ENCODE data around the gene NDUFA3.

NDUFA3 gene

DNA sequence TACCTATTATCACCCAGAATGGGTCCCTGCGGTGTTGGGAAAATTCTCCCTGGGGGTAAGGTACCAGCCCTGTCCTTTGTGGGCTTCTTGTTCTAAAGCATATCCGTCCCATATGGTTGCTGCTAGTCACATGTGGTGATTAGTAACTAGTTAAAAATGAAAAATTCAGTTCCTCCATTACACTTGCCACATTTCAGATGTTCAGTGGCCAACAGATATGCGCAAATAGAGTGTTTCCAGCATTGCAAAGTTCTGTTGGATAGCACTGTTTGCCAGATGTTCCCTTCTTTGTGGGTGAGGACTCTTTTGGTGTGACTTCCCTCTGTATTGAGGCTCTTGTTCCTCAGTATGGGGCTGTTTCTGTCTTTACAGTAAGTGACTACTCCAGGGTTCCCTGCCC lies 38.7 kb downstream of the NDUFA3 start:
- DNase-seq, result no peak

DNA sequence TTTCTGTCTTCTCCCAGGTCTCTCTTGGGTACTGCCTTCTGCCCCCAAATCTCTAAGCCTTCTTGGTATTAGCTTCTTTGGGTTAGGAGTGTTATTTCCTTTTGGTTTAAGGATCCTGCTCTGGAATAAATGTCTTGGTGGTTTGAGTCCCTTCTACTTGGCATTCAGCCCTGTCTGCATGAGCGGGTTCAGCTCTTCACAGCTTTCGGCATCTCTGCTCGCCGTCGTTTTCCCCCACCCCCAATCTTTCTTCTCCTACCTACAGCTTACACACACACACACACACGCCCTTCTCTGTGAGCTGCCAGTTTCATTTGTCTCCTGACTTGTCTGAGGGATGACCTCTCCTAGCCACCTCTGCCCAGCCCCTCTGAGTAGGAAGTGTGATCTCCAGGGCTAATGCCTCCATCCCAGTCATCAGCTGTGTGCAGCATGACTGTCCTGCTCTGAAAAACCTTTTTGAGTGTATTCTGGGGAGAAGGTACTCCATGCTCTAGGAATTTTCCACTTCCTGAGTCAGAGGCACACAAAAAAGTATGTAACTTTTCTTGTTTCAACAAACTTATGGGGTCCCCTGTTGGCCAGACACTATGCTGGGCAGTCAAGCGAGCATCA lies 39.6 kb downstream of the NDUFA3 start:
- no peak for DNase-seq

DNA sequence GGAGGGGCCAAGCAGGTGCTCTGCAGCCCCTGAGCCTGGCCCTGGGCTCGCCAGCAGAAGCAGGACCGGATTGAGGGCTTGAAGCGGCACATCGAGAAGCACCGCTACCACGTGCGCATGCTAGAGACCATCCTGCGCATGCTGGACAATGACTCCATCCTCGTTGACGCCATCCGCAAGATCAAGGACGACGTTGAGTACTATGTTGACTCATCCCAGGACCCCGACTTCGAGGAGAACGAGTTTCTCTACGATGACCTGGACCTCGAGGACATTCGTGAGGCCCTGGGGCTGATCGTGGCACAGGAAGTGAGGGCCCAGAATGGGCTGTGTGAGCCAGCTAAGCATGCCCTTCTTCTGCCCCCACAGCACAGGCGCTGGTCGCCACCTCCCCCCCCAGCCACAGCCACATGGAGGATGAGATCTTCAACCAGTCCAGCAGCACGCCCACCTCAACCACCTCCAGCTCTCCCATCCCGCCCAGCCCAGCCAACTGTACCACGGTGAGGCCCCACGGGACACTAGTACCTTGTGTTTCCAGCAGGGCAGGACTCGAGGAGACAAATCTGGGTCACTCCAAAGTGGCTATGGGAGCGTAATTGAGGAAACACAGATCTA lies 43.0 kb downstream of the NDUFA3 start:
- no peak for DNase-seq

DNA sequence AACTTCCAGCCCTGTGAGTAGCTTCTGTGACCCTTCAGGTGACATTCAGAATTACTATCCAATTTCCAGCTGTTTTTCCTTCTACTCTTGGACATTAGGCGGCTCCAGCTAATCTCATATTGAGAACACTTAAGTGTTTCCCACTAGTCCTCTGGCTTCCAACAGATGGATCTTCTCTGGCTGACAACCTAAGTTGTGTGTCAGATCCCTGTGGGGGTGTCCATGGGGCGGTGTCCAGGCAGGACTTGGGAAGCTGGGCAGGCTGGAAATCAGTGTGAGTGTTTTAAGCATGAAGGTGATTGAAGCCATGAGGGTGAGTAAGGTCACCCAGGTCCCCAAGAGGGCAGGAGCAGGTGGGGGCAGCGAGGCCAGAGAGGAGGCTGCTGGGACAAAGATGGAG lies 45.0 kb downstream of the NDUFA3 start:
- DNase-seq, result no peak

DNA sequence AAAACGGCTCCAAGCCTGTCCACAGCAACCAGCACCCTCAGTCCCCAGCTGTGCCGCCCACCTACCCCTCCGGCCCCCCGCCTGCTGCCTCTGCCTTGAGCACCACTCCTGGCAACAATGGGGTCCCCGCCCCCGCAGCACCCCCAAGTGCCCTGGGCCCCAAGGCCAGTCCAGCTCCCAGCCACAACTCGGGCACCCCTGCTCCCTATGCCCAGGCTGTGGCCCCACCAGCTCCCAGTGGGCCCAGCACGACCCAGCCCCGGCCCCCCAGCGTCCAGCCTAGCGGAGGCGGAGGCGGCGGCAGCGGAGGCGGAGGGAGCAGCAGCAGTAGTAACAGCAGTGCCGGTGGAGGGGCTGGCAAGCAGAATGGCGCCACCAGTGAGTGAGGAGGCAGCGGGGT lies 45.5 kb downstream of the NDUFA3 start:
- DNase-seq, result no peak

DNA sequence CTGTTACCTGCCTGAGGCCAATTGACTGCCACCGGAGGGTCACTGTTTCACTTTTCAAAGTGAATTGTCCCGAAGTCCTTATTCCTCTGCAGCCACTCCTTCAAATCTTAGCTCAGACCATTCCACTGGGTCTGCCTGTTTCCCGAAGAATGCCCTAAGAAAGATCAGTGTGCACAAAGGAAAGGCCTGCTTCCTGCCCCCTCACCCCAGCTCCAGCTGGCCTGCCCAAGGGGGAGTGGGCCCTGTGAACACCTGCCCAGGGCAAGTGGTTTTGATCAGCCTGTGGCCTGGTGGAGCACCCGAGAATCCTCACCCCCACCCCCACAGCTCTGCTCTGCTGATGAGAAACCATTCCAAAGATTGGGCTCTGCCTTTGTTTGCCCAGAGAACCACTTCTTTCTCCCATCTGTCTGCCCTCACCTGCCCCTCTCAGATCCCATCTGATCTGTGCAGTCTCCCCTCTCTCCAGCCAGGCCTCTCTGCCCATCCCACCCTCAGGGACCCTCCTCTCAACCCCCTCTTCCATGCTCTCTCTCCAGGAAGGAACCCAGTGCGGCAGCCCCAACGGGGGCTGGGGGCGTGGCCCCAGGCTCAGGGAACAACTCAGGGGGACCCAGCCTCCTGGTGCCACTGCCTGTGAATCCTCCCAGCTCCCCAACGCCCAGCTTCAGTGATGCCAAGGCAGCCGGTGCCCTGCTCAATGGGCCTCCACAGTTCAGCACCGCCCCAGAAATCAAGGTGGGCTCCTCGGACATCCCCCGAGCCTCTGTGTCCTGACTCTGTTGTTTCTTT lies 46.6 kb downstream of the NDUFA3 start:
- DNase-seq, result no peak

DNA sequence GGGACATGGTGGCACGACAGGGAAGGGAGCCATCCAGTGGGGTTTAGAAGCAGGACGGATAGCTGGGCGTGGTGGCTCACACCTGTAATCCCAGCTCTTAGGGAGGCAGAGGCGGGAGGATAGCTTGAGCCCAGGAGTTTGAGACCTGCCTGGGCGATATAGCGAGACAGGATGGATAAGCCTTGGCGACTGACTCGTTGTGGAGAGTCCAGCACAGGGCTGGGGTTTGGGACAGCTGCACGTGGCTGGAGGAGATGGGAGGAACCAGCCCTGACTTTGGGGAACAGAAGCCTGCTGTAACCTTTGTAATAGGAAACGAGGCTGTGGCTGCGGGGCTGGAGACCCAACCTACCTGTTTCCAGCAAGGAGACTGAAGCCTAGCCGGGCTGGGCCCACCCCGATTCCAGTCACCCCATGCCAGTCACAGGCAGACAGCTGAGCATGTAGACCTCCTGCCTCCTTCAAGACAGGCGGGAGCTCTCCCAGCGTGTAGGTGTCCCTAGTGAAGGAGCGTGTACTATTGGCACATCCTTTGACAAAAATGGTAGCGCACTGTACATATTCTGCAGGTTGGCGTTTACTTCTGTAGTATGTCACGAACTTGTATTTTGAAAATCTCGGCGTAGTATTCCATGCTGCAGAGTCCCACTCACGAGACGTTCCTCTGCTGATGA lies 48.8 kb downstream of the NDUFA3 start:
- no peak for DNase-seq

DNA sequence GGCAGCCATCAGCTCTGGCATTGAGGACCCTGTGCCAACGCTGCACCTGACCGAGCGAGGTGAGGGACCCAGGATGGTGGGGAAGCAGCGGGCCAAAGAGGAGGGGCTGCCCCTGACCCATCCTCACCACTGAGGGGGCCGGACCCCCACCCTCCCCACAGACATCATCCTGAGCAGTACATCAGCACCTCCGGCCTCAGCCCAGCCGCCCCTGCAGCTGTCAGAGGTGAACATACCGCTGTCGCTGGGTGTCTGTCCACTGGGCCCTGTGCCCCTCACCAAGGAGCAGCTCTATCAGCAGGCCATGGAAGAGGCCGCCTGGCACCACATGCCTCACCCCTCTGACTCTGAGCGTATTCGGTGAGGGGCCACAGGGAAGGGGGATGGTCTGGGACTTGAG lies 49.6 kb downstream of the NDUFA3 start:
- DNase-seq, result no peak

DNA sequence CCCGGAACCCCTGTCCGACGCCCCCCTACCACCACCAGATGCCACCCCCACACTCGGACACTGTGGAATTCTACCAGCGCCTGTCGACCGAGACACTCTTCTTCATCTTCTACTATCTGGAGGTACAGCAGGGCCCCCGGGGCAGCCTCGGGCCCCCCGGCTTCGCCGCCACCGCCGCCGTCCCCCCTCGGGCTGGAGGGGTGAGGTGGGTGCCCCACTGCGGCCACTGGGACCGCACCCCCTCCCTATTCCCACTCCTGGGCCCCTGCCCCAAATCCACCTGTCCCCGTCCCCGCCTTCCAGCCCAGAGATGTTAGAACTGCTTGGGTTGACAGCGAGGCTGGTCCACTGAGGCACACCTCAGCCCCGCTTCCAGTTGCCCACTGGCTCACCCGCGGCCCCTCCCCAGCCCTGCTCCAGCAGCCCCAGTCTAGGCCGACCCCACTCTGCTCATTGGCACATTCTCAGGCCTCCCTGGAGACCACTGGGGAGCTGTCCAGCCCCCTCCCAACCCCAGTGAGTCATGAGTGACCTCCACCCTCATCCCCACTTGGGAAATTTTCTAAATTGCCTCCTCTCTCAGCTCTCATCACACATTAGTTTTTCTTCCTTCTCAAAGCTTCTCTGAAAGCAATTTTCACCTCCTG lies 50.3 kb downstream of the NDUFA3 start:
- DNase-seq, result no peak

DNA sequence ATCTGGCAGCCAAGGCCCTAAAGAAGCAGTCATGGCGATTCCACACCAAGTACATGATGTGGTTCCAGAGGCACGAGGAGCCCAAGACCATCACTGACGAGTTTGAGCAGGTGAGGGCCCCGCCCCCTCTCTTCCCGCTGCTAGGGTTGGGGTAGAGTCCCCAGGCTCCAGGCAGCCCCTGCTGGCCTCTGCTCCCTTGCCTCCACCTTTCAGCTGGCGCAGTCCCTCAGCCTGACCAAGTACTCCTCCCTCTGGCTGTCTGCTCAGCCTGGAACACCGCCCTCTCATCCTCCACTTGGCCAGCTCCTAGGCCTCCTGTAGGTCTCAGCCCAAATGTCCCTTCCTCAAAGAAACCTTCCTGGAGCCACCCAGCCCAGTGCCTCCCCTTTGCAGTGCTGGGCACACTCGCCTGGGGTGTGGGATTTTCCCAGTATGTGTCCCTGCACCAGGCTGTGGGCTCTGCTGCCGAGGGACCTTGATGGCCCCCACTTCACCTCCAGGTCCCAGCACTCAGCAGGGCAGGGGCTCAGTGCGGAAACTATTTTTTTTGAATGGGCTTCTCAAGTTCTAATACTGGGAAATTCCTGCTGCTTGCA lies 51.2 kb downstream of the NDUFA3 start:
- DNase-seq, result no peak

DNA sequence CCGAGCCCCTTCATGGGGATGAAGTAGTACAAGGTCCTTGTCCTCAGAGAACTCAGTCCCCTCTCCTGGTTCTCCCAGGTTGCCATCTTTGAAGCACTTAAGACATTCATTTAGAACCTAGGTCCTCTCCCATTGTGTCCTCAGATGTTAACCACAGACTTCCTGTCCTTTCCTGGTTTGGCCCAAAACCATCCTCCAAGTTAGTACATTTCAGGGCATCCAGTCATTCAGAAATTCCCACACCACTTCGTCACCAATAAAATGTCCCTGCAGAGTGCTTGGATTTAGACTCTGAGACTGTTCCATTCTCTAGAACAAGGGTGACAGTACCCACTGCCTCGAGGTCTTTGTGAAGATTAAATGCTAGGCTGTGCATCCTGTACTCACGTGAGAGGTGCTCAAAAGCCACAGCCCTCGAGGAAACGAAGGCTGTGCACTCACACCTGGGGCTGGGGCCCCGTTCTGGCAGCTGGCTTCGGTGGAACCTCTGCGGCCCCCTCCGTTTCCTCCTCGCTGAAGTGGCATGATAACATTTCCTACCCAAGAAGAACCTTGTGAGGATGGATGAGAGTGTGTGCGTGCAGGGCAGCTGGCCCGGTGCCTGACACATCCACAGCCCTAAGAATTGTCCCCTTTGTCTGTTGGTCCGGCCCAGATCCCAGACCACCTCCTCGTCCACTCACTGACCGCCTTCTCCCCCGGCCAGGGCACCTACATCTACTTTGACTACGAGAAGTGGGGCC lies 52.1 kb downstream of the NDUFA3 start:
- no peak for DNase-seq

DNA sequence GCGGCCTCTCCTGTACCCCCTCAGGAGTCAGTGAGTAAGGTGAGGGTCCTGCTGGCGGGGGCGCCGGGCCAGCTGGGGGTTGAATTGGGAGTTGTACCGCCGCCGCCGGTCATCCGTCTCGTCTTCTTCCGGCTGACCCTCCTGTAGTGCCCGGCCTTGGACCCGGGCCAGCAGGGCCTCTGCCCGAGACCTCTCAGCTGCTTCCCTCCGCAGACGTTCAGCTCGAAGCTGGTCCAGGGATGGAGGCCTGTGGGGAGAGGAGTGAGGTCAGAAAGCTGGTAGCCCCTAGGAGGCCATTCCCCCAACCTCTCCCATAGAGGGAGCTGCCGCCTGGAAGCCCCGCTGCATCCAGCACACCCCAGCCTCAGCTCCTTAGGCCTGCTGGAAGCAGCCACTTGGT lies 53.0 kb downstream of the NDUFA3 start:
- no peak for DNase-seq

DNA sequence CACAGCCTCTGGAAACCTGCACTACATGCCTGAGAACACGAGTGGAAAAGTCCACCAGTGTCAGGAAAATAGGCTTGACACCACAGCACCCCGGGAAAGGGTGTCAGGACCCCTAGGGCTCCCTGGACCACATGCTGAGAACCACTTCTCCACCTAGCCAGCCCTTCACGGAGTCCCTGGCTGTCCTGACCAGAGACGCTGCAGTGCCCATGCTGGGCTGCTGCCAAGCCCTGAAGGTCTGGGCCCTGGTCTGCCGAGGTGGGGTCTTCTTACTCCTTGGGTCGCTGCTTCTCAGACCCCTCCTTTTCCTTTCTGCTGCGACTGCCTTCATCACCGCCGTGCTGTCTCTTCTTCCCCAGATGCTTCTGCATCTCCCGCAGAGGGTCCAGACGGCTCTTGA lies 53.8 kb downstream of the NDUFA3 start:
- no peak for DNase-seq

DNA sequence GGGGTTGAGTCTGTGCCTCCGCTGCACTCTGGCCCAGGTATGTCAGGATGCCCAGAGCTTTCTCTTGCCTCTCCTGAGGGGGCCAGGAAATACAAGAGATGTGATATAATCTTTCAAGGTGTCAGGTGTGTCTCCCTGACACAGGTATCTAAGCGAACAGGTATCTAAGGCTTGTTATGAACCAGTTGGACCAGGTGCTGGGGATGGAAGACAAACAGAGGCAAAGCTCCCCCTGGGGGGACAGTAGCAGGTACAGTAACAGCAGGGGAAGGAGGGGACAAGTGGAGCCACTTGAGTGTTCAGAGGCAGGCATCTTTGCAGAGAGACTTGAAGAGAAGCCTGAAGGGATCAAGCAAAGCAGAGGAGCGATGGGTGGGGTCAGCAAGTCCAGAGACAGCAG lies 54.3 kb downstream of the NDUFA3 start:
- DNase-seq, result no peak
